Measurements from ENCODE around the gene SLC4A1AP. TPM values are rescaled to one million over a fixed set of nuclear protein-coding genes. Genes with fewer than 3 reads are reported as not detected.
"Not testable (repeated sequence)": the region's sequence is repeated elsewhere in the genome, so short reads cannot be mapped to it uniquely, and the experiment has no call there.

Gene SLC4A1AP
- total RNA-seq, 1 donor from 2014 or later = 20.9 TPM

DNA sequence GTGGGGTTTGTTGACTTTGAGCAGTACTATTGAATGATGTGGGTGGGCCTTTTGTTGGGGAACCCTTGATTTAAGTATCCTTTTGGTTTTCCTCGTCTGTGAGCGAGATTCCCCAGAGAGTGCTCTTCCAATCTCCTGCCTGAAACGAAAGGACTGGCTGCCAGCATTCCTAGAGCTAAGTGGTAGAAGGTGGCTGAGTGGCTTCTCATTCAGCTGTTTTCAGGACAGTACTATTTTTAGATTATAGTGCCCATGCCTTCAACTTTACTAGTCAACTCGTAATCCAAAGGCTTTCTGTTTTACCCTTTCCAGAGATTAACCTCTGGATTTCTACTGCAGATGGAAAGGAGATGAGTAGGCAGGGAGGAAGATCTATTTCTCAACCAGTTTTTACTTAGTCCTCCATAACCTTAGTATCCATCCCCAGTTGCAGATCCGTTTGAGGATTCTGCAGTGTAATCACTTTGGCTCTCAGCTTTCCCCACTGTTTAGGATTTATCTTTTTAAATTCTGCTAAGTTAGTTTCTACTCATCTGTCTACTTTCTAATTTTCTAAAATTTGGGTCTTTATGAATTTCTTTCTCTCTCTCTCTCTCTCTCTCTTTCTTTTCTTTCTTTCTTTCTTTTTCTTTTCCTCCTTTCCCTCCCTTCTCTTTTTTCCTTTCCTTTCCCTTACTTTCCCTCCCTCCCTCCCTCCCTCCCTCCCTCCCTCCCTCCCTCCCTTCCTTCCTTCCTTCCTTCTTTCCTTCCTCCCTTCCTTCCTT is 9.2 kb downstream of the SLC4A1AP start:
- FAIRE-seq (no peak), DNase-seq (ENCODE audit: low read depth) (no peak)
- H3K27ac Mint-ChIP-seq (ENCODE audit: unreplicated experiment) = no peak overlapping the region
- no peaks in the 10 kb centered on the region for H3K27me3 Mint-ChIP-seq (ENCODE audit: low read depth, unreplicated experiment)
- Histone ChIP-seq H3K4me2 (ENCODE audit: low read length) (no peak overlapping the region), H3K79me2 (ENCODE audit: insufficient read depth, low read length) (peaks cover 1% of the 10 kb centered on the region), H3K9me3 (ENCODE audit: insufficient read depth, low read depth, low read length) (no peaks in the 10 kb centered on the region), H3K4me1 (ENCODE audit: insufficient read depth, low read length) (no peaks in the 10 kb centered on the region), H3K27me3 (ENCODE audit: insufficient read depth, low read length) (no peaks in the 10 kb centered on the region), H4K20me1 (ENCODE audit: insufficient read depth, low read length) (peaks cover 4% of the 10 kb centered on the region), H3K36me3 (ENCODE audit: insufficient read depth, low read length) (peaks cover 33% of the 10 kb centered on the region), H3K27ac (ENCODE audit: low read depth, low read length) (no peak overlapping the region), H3K9ac (ENCODE audit: low read length) (no peak overlapping the region), H2AFZ (ENCODE audit: low read depth, low read length) (no peak overlapping the region), H3K4me3 (ENCODE audit: insufficient read depth, low read depth, low read length) (no peak overlapping the region)
- H3K4me1 Mint-ChIP-seq (ENCODE audit: low read depth, unreplicated experiment) = peaks cover 5% of the 10 kb centered on the region
- no peak overlapping the region for H3K4me3 Mint-ChIP-seq (ENCODE audit: unreplicated experiment)
- H3K36me3 Mint-ChIP-seq (ENCODE audit: low read depth, unreplicated experiment) = peaks cover 2% of the 10 kb centered on the region
- H3K9me3 Mint-ChIP-seq (ENCODE audit: unreplicated experiment) = no peaks in the 10 kb centered on the region
- TF ChIP-seq EZH2 (IDR thresholded peaks at IDR 0.05; ENCODE audit: insufficient read depth, low read length) (no peak), CTCF (IDR thresholded peaks at IDR 0.05; ENCODE audit: insufficient read depth, low read depth, low read length) (no peak)

GRCh38 chr2:27680571-27680970 is 16.9 kb downstream of the SLC4A1AP start:
- Histone ChIP-seq H4K20me1 (ENCODE audit: insufficient read depth, low read length) (no peaks in the 10 kb centered on the region), H3K27me3 (ENCODE audit: insufficient read depth, low read length) (no peaks in the 10 kb centered on the region), H3K4me1 (ENCODE audit: insufficient read depth, low read length) (peaks cover 26% of the 10 kb centered on the region), H3K36me3 (ENCODE audit: insufficient read depth, low read length) (peaks cover 26% of the 10 kb centered on the region), H3K9ac (ENCODE audit: low read length) (peak overlapping the region; percentile 76), H3K27ac (ENCODE audit: low read depth, low read length) (peak overlapping the region; percentile 94), H2AFZ (ENCODE audit: low read depth, low read length) (no peak overlapping the region), H3K79me2 (ENCODE audit: insufficient read depth, low read length) (no peaks in the 10 kb centered on the region), H3K4me2 (ENCODE audit: low read length) (no peak overlapping the region), H3K4me3 (ENCODE audit: insufficient read depth, low read depth, low read length) (no peak overlapping the region), H3K9me3 (ENCODE audit: insufficient read depth, low read depth, low read length) (no peaks in the 10 kb centered on the region)
- Mint-ChIP-seq H3K27me3 (ENCODE audit: low read depth, unreplicated experiment) (no peaks in the 10 kb centered on the region), H3K27ac (ENCODE audit: unreplicated experiment) (peak overlapping the region; percentile 99), H3K4me1 (ENCODE audit: low read depth, unreplicated experiment) (peaks cover 36% of the 10 kb centered on the region), H3K9me3 (ENCODE audit: unreplicated experiment) (no peaks in the 10 kb centered on the region), H3K4me3 (ENCODE audit: unreplicated experiment) (no peak overlapping the region), H3K36me3 (ENCODE audit: low read depth, unreplicated experiment) (peaks cover 7% of the 10 kb centered on the region)
- no peak for DNase-seq (ENCODE audit: low read depth)
- TF ChIP-seq EZH2 (IDR thresholded peaks at IDR 0.05; ENCODE audit: insufficient read depth, low read length) (no peak), CTCF (IDR thresholded peaks at IDR 0.05; ENCODE audit: insufficient read depth, low read depth, low read length) (no peak)
- FAIRE-seq = no peak

GRCh38 chr2:27681841-27682240 is 18.2 kb downstream of the SLC4A1AP start:
- Mint-ChIP-seq H3K4me3 (ENCODE audit: unreplicated experiment) (peak overlapping the region; percentile 52), H3K27me3 (ENCODE audit: low read depth, unreplicated experiment) (no peaks in the 10 kb centered on the region), H3K36me3 (ENCODE audit: low read depth, unreplicated experiment) (peaks cover 6% of the 10 kb centered on the region), H3K27ac (ENCODE audit: unreplicated experiment) (peak overlapping the region; percentile 99), H3K4me1 (ENCODE audit: low read depth, unreplicated experiment) (peaks cover 36% of the 10 kb centered on the region), H3K9me3 (ENCODE audit: unreplicated experiment) (no peaks in the 10 kb centered on the region)
- Histone ChIP-seq H3K4me1 (ENCODE audit: insufficient read depth, low read length) (peaks cover 26% of the 10 kb centered on the region), H3K27me3 (ENCODE audit: insufficient read depth, low read length) (no peaks in the 10 kb centered on the region), H3K9ac (ENCODE audit: low read length) (peak overlapping the region; percentile 76), H3K36me3 (ENCODE audit: insufficient read depth, low read length) (peaks cover 29% of the 10 kb centered on the region), H3K9me3 (ENCODE audit: insufficient read depth, low read depth, low read length) (no peaks in the 10 kb centered on the region), H4K20me1 (ENCODE audit: insufficient read depth, low read length) (no peaks in the 10 kb centered on the region), H3K4me2 (ENCODE audit: low read length) (peak overlapping the region; percentile 66), H3K79me2 (ENCODE audit: insufficient read depth, low read length) (no peaks in the 10 kb centered on the region), H3K4me3 (ENCODE audit: insufficient read depth, low read depth, low read length) (no peak overlapping the region), H2AFZ (ENCODE audit: low read depth, low read length) (no peak overlapping the region), H3K27ac (ENCODE audit: low read depth, low read length) (peak overlapping the region; percentile 94)
- DNase-seq (ENCODE audit: low read depth) = peak; percentile 83
- TF ChIP-seq CTCF (IDR thresholded peaks at IDR 0.05; ENCODE audit: insufficient read depth, low read depth, low read length) (no peak), EZH2 (IDR thresholded peaks at IDR 0.05; ENCODE audit: insufficient read depth, low read length) (no peak)
- FAIRE-seq = peak; percentile 54

DNA sequence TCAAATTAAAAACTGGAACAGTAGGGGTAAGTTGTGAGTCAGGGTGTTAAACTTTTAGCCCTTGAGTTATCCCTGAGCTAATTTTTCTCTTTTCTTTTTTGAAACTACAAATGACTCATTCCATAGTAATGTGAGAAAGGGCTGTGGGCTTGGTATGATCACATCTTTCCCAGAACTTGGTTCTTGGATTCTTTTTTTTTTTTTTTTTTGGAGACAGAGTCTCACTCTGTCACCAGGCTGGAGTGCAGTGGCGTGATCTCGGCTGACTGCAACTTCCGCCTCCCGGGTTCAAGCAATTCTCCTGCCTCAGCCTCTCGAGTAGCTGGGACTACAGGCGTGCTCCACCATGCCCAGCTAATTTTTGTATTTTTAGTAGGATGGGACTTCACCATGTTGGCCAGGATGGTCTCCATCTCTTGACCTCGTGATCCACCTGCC is 18.7 kb downstream of the SLC4A1AP start:
- peak overlapping the region; percentile 99 for H3K27ac Mint-ChIP-seq (ENCODE audit: unreplicated experiment)

More for the DNA sequence above, 18.7 kb downstream of the SLC4A1AP start:
- not testable (repeated sequence) for H3K4me3 ChIP-seq (ENCODE audit: insufficient read depth, low read depth, low read length); H4K20me1 ChIP-seq (ENCODE audit: insufficient read depth, low read length); FAIRE-seq; H3K9me3 Mint-ChIP-seq (ENCODE audit: unreplicated experiment); H3K27me3 Mint-ChIP-seq (ENCODE audit: low read depth, unreplicated experiment); H2AFZ ChIP-seq (ENCODE audit: low read depth, low read length); H3K27me3 ChIP-seq (ENCODE audit: insufficient read depth, low read length); H3K9me3 ChIP-seq (ENCODE audit: insufficient read depth, low read depth, low read length); H3K79me2 ChIP-seq (ENCODE audit: insufficient read depth, low read length); H3K36me3 Mint-ChIP-seq (ENCODE audit: low read depth, unreplicated experiment); H3K4me3 Mint-ChIP-seq (ENCODE audit: unreplicated experiment)
- peak; percentile 92 for DNase-seq (ENCODE audit: low read depth)
- Histone ChIP-seq H3K4me2 (ENCODE audit: low read length) (peak overlapping the region; percentile 66), H3K9ac (ENCODE audit: low read length) (peak overlapping the region; percentile 76), H3K4me1 (ENCODE audit: insufficient read depth, low read length) (peaks cover 26% of the 10 kb centered on the region), H3K36me3 (ENCODE audit: insufficient read depth, low read length) (peaks cover 26% of the 10 kb centered on the region), H3K27ac (ENCODE audit: low read depth, low read length) (peak overlapping the region; percentile 94)
- peaks cover 36% of the 10 kb centered on the region for H3K4me1 Mint-ChIP-seq (ENCODE audit: low read depth, unreplicated experiment)

All from astrocyte (in vitro differentiated cells and primary cell).